Hepatocyte (in vitro differentiated cells): ENCODE measurements around the gene RPS14. TPM values are rescaled to one million over a fixed set of nuclear protein-coding genes. Genes with fewer than 3 reads are reported as not detected.
A peak's percentile ranks its signal among the peaks of the same experiment; 100 is the strongest.

ENCODE experiments used
- DNase-seq: peaks from one replicate; pipeline ENCODE4 v3.0.0-alpha.2; 2016; ENCODE audit warnings: low spot score
- H2AFZ ChIP-seq: fragments of 200-600 bp; sonication (generic); 2 replicates; pipeline ENCODE4 v1.6.0; 2016; ENCODE audit warnings: antibody characterized with exemption, mild to moderate bottlenecking
- H3K27ac ChIP-seq: fragments of 200-600 bp; sonication (generic); 2 replicates; pipeline ENCODE4 v1.5.1; 2016; ENCODE audit warnings: mild to moderate bottlenecking
- H3K27me3 ChIP-seq: fragments of 200-600 bp; sonication (generic); 2 replicates; pipeline ENCODE4 v1.6.1; 2016
- H3K36me3 ChIP-seq: fragments of 200-600 bp; sonication (generic); replicated peaks from 2 replicates; pipeline ENCODE4 v1.5.1; 2016; ENCODE audit warnings: low read depth; ENCODE audit not compliant: insufficient read depth
- H3K4me1 ChIP-seq: fragments of 200-600 bp; sonication (generic); 2 replicates; pipeline ENCODE4 v1.5.1; 2016; ENCODE audit warnings: mild to moderate bottlenecking, moderate library complexity; ENCODE audit not compliant: insufficient read depth
- H3K4me2 ChIP-seq: fragments of 200-600 bp; sonication (generic); 2 replicates; pipeline ENCODE4 v1.6.0; 2016
- H3K4me3 ChIP-seq: fragments of 200-600 bp; sonication (generic); 2 replicates; pipeline ENCODE4 v1.5.1; 2016; ENCODE audit warnings: mild to moderate bottlenecking
- H3K79me2 ChIP-seq: fragments of 200-600 bp; sonication (generic); 2 replicates; pipeline ENCODE4 v1.6.0; 2017; ENCODE audit warnings: mild to moderate bottlenecking
- H3K9me2 ChIP-seq: fragments of 200-600 bp; sonication (generic); replicated peaks from 2 replicates; pipeline ENCODE4 v1.6.0; 2017; ENCODE audit warnings: mild to moderate bottlenecking; ENCODE audit not compliant: insufficient read depth
- H3K9me3 ChIP-seq: fragments of 200-600 bp; sonication (generic); 2 replicates; pipeline ENCODE4 v1.5.1; 2016; ENCODE audit warnings: low read depth, mild to moderate bottlenecking
- H4K20me1 ChIP-seq: fragments of 200-600 bp; sonication (generic); 2 replicates; pipeline ENCODE4 v1.6.0; 2016; ENCODE audit warnings: mild to moderate bottlenecking; ENCODE audit not compliant: insufficient read depth, poor library complexity, severe bottlenecking
- CTCF ChIP-seq: fragments of 200-600 bp; sonication (generic); IDR thresholded peaks from 2 replicates; pipeline ENCODE4 v1.5.1; 2016; ENCODE audit warnings: antibody characterized with exemption, mild to moderate bottlenecking; ENCODE audit not compliant: poor library complexity
- EZH2 ChIP-seq: fragments of 200-600 bp; sonication (generic); IDR thresholded peaks from 2 replicates; pipeline ENCODE4 v1.6.1; 2016; ENCODE audit warnings: antibody characterized with exemption, mild to moderate bottlenecking, borderline replicate concordance
- EZH2phosphoT487 ChIP-seq: fragments of 200-600 bp; sonication (generic); IDR thresholded peaks from one replicate; pipeline ENCODE4 v1.6.1; 2018; ENCODE audit warnings: antibody characterized with exemption, mild to moderate bottlenecking, low read depth, moderate library complexity; ENCODE audit not compliant: unreplicated experiment, severe bottlenecking
- WGBS: methylation state at CpG from one replicate; pipeline ENCODE4 v1.1.6; 2016; ENCODE audit warnings: low lambda C conversion rate; ENCODE audit errors: missing lambda C conversion rate; 5-methylcytosine and 5-hydroxymethylcytosine counted together
- polyA plus RNA-seq: library from polyadenylated mRNA; unstranded; fragments of >200 nt; fragmentation: Nextera tagmentation; extraction: Ambion mirVana; gene quantifications from 2 replicates; pipeline ENCODE4 v1.2.1, GENCODE V29; 2016
- total RNA-seq: library from RNA; depleted of rRNA; stranded (reverse); fragments of >200 nt; gene quantifications from 2 replicates; pipeline ENCODE4 v1.2.3, GENCODE V29; 2014

The RPS14 gene
- total and polyA plus RNA-seq, 2 experiments from 2014 or later: 1,067 to 2,319 TPM

GRCh38 chr5:150496098-150496497 is 46.6 kb upstream of the RPS14 start:
- no peak for TF ChIP-seq CTCF
- TF ChIP-seq EZH2phosphoT487: no peak
- TF ChIP-seq EZH2: no peak
- DNase-seq: no peak
- Histone ChIP-seq H3K4me2 (no peak overlapping the region), H4K20me1 (peaks cover 64% of the 10 kb centered on the region), H3K36me3 (no peaks in the 10 kb centered on the region), H3K4me1 (peaks cover 47% of the 10 kb centered on the region), H3K27me3 (no peaks in the 10 kb centered on the region), H3K9me3 (no peaks in the 10 kb centered on the region), H3K79me2 (peaks cover 99% of the 10 kb centered on the region), H3K9me2 (no peaks in the 10 kb centered on the region), H3K27ac (peak overlapping the region; percentile 66), H3K4me3 (no peak overlapping the region), H2AFZ (no peak overlapping the region)
- WGBS: 100% methylated on average over 3 of the region's 3 CpGs

GRCh38 chr5:150492621-150493020 is 43.1 kb upstream of the RPS14 start:
- 72% methylated on average over 6 of the region's 6 CpGs for WGBS
- no peak for TF ChIP-seq CTCF
- no peak for TF ChIP-seq EZH2
- TF ChIP-seq EZH2phosphoT487: no peak

GRCh38 chr5:150491876-150492275 is 42.3 kb upstream of the RPS14 start:
- no peak for DNase-seq
- H3K9me2 ChIP-seq: no peaks in the 10 kb centered on the region
- H3K36me3 ChIP-seq: no peaks in the 10 kb centered on the region
- no peak overlapping the region for H3K4me3 ChIP-seq
- H3K79me2 ChIP-seq: peaks cover 100% of the 10 kb centered on the region
- peak overlapping the region; percentile 28 for H3K27ac ChIP-seq
- H2AFZ ChIP-seq: no peak overlapping the region
- peaks cover 56% of the 10 kb centered on the region for H3K4me1 ChIP-seq
- no peaks in the 10 kb centered on the region for H3K9me3 ChIP-seq
- no peak overlapping the region for H3K4me2 ChIP-seq
- 88% methylated on average over 4 of the region's 4 CpGs for WGBS
- TF ChIP-seq EZH2 (no peak), CTCF (no peak), EZH2phosphoT487 (no peak)
- H3K27me3 ChIP-seq: no peaks in the 10 kb centered on the region
- peaks cover 66% of the 10 kb centered on the region for H4K20me1 ChIP-seq

More at GRCh38 chr5:150492621-150493020, 43.1 kb upstream of the RPS14 start:
- Histone ChIP-seq H3K36me3 (no peaks in the 10 kb centered on the region), H4K20me1 (peaks cover 66% of the 10 kb centered on the region), H3K27me3 (no peaks in the 10 kb centered on the region), H3K4me1 (peaks cover 57% of the 10 kb centered on the region), H3K79me2 (peaks cover 99% of the 10 kb centered on the region), H2AFZ (no peak overlapping the region), H3K27ac (peak overlapping the region; percentile 28), H3K9me2 (no peaks in the 10 kb centered on the region), H3K4me3 (no peak overlapping the region), H3K9me3 (no peaks in the 10 kb centered on the region), H3K4me2 (no peak overlapping the region)
- no peak for DNase-seq

- no peak overlapping the region for H2AFZ ChIP-seq
- WGBS: 58% methylated on average over 1 of the region's 1 CpG
- peaks cover 56% of the 10 kb centered on the region for H3K4me1 ChIP-seq
- H3K4me3 ChIP-seq: no peak overlapping the region
- H3K36me3 ChIP-seq: no peaks in the 10 kb centered on the region
- H3K9me2 ChIP-seq: no peaks in the 10 kb centered on the region
- peak overlapping the region; percentile 100 for H3K27ac ChIP-seq
- no peaks in the 10 kb centered on the region for H3K9me3 ChIP-seq
- no peak for TF ChIP-seq EZH2phosphoT487
- TF ChIP-seq EZH2: no peak
- TF ChIP-seq CTCF: no peak
- H3K4me2 ChIP-seq: peak overlapping the region; percentile 41
- no peaks in the 10 kb centered on the region for H3K27me3 ChIP-seq
- DNase-seq: no peak
- peaks cover 96% of the 10 kb centered on the region for H3K79me2 ChIP-seq
- peaks cover 63% of the 10 kb centered on the region for H4K20me1 ChIP-seq
Measured at GRCh38 chr5:150490754-150491153, 41.2 kb upstream of the RPS14 start.
